Measurements from ENCODE around the gene KLRD1.
"Not testable (repeated sequence)": the region's sequence is repeated elsewhere in the genome, so short reads cannot be mapped to it uniquely, and the experiment has no call there.

Gene KLRD1

DNA sequence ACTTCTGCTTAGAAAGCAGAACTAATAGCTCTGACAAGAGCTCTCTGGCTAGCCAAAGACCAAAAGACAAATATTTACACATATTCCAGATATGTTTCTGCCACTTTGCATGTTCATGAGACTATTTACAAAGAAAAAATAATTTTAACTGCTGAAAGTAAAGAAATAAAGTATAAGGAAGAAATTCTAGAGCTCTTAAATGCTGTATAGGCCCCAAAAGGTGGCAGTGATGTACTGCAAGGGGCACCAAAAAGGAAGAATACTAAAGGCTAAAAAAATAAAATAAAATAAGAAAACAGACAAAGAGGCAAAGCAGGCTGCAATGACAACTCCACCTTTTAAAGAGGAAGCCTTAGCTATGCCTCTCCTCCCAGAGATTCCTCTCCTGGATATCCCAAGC, 59.2 kb downstream of the KLRD1 start:
- DNase-seq (ENCODE audit: extremely low read depth, insufficient read length): no peak
- Histone ChIP-seq H3K27me3 (replicated peaks; ENCODE audit: control insufficient read depth, insufficient read depth, low read length) (no peaks in the 10 kb centered on the region), H3K36me3 (ENCODE audit: control insufficient read depth, insufficient read depth, low read length) (no peaks in the 10 kb centered on the region), H3K4me3 (replicated peaks; ENCODE audit: low read depth, low read length) (no peak overlapping the region)
- peak; percentile 8 for TF ChIP-seq CTCF (IDR thresholded peaks at IDR 0.05; ENCODE audit: insufficient read depth, low read length, poor library complexity, severe bottlenecking)

GRCh38 chr12:10367714-10368113, 60.0 kb downstream of the KLRD1 start:
- not testable (repeated sequence) for H3K36me3 ChIP-seq (ENCODE audit: control insufficient read depth, insufficient read depth, low read length); H3K4me3 ChIP-seq (replicated peaks; ENCODE audit: low read depth, low read length); DNase-seq (ENCODE audit: extremely low read depth, insufficient read length); H3K27me3 ChIP-seq (replicated peaks; ENCODE audit: control insufficient read depth, insufficient read depth, low read length)

GRCh38 chr12:10368206-10369171, 60.8 kb downstream of the KLRD1 start:
- no peaks in the 10 kb centered on the region for H3K27me3 ChIP-seq (replicated peaks; ENCODE audit: control insufficient read depth, insufficient read depth, low read length)
- no peak for DNase-seq (ENCODE audit: extremely low read depth, insufficient read length)
- H3K4me3 ChIP-seq (replicated peaks; ENCODE audit: low read depth, low read length): no peak overlapping the region
- H3K36me3 ChIP-seq (ENCODE audit: control insufficient read depth, insufficient read depth, low read length): no peaks in the 10 kb centered on the region
- no peak for TF ChIP-seq CTCF (IDR thresholded peaks at IDR 0.05; ENCODE audit: insufficient read depth, low read length, poor library complexity, severe bottlenecking)

DNA sequence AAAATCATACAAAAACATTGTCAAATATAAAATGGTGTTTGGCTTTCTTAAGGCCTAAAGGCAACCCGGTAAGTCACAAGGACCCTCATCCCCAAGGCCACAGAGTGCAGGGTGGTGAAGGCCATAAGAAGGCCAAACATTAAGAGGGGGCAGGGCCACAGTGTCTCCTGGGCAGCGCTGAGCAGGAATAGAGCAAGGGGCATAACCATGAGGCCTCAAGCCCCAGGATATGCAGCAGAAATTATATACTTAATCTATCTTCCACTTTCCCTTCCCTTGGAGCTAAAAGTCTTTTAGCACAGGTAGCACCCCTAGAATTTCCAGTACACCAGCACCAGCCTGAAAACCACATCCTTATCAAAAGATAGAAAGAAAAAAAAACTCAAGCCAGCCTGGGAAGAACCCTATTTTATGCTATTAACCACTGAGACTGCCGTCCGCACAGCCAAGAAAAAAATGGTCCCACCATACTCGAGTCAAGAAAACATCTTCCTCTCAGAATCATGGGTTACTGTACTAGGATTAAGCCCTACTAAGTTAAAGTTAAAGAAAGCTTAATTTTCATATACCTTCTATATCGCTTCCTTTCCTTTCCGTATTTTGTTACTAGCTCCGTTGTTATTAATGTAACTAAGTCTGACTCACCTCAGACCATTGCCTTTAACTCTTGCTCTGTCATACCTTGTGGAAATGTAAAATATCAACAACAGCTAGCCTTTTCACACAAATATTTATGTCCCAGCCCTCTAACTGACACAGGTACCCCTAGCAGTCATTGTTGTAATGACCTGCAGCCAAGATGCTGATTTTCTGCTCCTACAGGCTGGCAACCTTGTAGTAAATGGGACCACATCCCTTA, 62.1 kb downstream of the KLRD1 start:
- Histone ChIP-seq H3K36me3 (ENCODE audit: control insufficient read depth, insufficient read depth, low read length) (no peaks in the 10 kb centered on the region), H3K4me3 (replicated peaks; ENCODE audit: low read depth, low read length) (no peak overlapping the region), H3K27me3 (replicated peaks; ENCODE audit: control insufficient read depth, insufficient read depth, low read length) (no peaks in the 10 kb centered on the region)
- DNase-seq (ENCODE audit: extremely low read depth, insufficient read length): no peak
- TF ChIP-seq CTCF (IDR thresholded peaks at IDR 0.05; ENCODE audit: insufficient read depth, low read length, poor library complexity, severe bottlenecking): no peak

- not testable (repeated sequence) for DNase-seq (ENCODE audit: extremely low read depth, insufficient read length); H3K27me3 ChIP-seq (replicated peaks; ENCODE audit: control insufficient read depth, insufficient read depth, low read length); H3K36me3 ChIP-seq (ENCODE audit: control insufficient read depth, insufficient read depth, low read length); H3K4me3 ChIP-seq (replicated peaks; ENCODE audit: low read depth, low read length)
Measured at GRCh38 chr12:10371893-10372535, 64.3 kb downstream of the KLRD1 start.

DNA sequence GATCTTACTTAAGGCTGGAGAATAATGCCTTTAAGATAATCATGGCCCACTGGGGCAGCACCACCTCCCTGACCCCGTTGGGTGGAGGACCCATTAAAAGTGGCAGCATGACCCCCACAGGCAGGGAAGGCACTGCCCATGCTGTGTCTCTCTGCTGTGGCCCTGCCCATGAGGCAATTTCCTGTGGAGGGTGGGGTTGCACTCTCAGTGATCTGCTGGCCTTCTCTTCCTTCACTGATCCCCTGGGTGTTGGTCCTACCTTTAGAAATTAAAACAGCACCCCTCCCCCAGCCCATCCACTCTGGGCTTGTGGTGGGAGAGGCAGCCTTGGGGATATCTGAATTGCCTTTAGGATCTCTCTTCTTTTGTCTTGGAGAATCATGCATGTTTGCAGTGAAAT, 64.9 kb downstream of the KLRD1 start:
- H3K27me3 ChIP-seq (replicated peaks; ENCODE audit: control insufficient read depth, insufficient read depth, low read length): no peaks in the 10 kb centered on the region
- no peak overlapping the region for H3K4me3 ChIP-seq (replicated peaks; ENCODE audit: low read depth, low read length)
- no peak for DNase-seq (ENCODE audit: extremely low read depth, insufficient read length)
- TF ChIP-seq CTCF (IDR thresholded peaks at IDR 0.05; ENCODE audit: insufficient read depth, low read length, poor library complexity, severe bottlenecking): no peak
- no peaks in the 10 kb centered on the region for H3K36me3 ChIP-seq (ENCODE audit: control insufficient read depth, insufficient read depth, low read length)
